ENCODE measurements around the gene DNHD1. TPM values are rescaled to one million over a fixed set of nuclear protein-coding genes. Genes with fewer than 3 reads are reported as not detected.

Gene DNHD1
- total and polyA plus RNA-seq, 2 of the 13 experiments (the other 11 are each of a cell fraction or from before 2014, with no cell fraction given) = 2.7 to 9.3 TPM

- ChIA-PET CTCF (ENCODE audit: low intra/inter-chr PET ratio, low total read pairs) (no interaction called here), POLR2A (no interaction called here)
- H3K36me3 ChIP-seq (replicated peaks in 1 of 2; ENCODE audit: control insufficient read depth in 1 of 2, insufficient read depth in 2 of 2, low read length in 2 of 2) = peaks cover 6 to 7% of the 10 kb centered on the region in 2 experiments; a peak in 3 of 5 replicates
- no peaks in the 10 kb centered on the region for H3K4me1 ChIP-seq (ENCODE audit: insufficient read depth, low read length)
- H3K9me3 ChIP-seq (ENCODE audit: low read length) = no peaks in the 10 kb centered on the region
- no peak for ATAC-seq
- no peak overlapping the region for H3K9ac ChIP-seq (ENCODE audit: insufficient read depth, low read depth, low read length)
- FAIRE-seq = no peak
- H3K79me2 ChIP-seq (ENCODE audit: insufficient read depth, low read length) = no peaks in the 10 kb centered on the region
- H3K4me3 ChIP-seq (replicated peaks in 1 of 3; ENCODE audit: insufficient read depth in 1 of 3, low read depth in 2 of 3, low read length in 3 of 3) = no peak overlapping the region
- H3K27me3 ChIP-seq (ENCODE audit: control insufficient read depth in 1 of 2, insufficient read depth in 2 of 2, low read length in 2 of 2) = no peaks in the 10 kb centered on the region
- no peaks in the 10 kb centered on the region for H4K20me1 ChIP-seq (ENCODE audit: insufficient read depth, low read length)
- in situ Hi-C loops (cut with HindIII; ENCODE audit: extremely low pct_ligation_motif_present, low pct_unique_long_range_greater_than_20kb) (no loop called here), intact Hi-C loops (cut with micrococcal nuclease; ENCODE audit: unreplicated experiment) (no loop called here)
- no TSS peak for BruUV-seq (replicated peaks)
- no peak overlapping the region for H3K4me2 ChIP-seq (ENCODE audit: low read depth, low read length)
- DNase-seq (ENCODE audit: low spot score) = no peak
- H3K27ac ChIP-seq (ENCODE audit: extremely low read length, insufficient read depth, low read length) = no peak overlapping the region
- no peak overlapping the region for H2AFZ ChIP-seq (ENCODE audit: low read length)
- WGBS (ENCODE audit: low lambda C conversion rate) = 84% methylated on average over 3 of the region's 3 CpGs
- TF ChIP-seq RXRA (CRISPR knock-in tag; IDR thresholded peaks at IDR 0.05) (no peak), MEF2D (CRISPR knock-in tag; IDR thresholded peaks at IDR 0.05) (no peak), NKX3-1 (CRISPR knock-in tag; IDR thresholded peaks at IDR 0.05) (no peak), SYNCRIP (IDR thresholded peaks at IDR 0.05; ENCODE audit: insufficient read depth, low read depth, low read length) (no peak), HNRNPK (IDR thresholded peaks at IDR 0.05; ENCODE audit: low read depth, low read length, poor library complexity, severe bottlenecking) (no peak), MTERF4 (CRISPR knock-in tag; IDR thresholded peaks at IDR 0.05) (no peak), MYC (CRISPR knock-in tag; IDR thresholded peaks at IDR 0.05; ENCODE audit: borderline replicate concordance) (no peak), SP4 (CRISPR knock-in tag; IDR thresholded peaks at IDR 0.05) (no peak), ZNF275 (CRISPR knock-in tag; IDR thresholded peaks at IDR 0.05; ENCODE audit: borderline replicate concordance) (no peak), TBL1XR1 (IDR thresholded peaks at IDR 0.05; ENCODE audit: borderline replicate concordance, low read length, partially characterized antibody) (no peak), CTCF (CRISPR knock-in tag; IDR thresholded peaks at IDR 0.05) (no peak)
- TF ChIP-seq, protein P1, sequence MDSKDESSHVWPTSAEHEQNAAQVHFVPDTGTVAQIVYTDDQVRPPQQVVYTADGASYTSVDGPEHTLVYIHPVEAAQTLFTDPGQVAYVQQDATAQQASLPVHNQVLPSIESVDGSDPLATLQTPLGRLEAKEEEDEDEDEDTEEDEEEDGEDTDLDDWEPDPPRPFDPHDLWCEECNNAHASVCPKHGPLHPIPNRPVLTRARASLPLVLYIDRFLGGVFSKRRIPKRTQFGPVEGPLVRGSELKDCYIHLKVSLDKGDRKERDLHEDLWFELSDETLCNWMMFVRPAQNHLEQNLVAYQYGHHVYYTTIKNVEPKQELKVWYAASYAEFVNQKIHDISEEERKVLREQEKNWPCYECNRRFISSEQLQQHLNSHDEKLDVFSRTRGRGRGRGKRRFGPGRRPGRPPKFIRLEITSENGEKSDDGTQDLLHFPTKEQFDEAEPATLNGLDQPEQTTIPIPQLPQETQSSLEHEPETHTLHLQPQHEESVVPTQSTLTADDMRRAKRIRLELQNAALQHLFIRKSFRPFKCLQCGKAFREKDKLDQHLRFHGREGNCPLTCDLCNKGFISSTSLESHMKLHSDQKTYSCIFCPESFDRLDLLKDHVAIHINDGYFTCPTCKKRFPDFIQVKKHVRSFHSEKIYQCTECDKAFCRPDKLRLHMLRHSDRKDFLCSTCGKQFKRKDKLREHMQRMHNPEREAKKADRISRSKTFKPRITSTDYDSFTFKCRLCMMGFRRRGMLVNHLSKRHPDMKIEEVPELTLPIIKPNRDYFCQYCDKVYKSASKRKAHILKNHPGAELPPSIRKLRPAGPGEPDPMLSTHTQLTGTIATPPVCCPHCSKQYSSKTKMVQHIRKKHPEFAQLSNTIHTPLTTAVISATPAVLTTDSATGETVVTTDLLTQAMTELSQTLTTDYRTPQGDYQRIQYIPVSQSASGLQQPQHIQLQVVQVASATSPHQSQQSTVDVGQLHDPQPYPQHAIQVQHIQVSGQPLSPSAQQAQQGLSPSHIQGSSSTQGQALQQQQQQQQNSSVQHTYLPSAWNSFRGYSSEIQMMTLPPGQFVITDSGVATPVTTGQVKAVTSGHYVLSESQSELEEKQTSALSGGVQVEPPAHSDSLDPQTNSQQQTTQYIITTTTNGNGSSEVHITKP (CRISPR knock-in tag; IDR thresholded peaks at IDR 0.05; ENCODE audit: low read depth) = no peak
- TF ChIP-seq, protein P2, sequence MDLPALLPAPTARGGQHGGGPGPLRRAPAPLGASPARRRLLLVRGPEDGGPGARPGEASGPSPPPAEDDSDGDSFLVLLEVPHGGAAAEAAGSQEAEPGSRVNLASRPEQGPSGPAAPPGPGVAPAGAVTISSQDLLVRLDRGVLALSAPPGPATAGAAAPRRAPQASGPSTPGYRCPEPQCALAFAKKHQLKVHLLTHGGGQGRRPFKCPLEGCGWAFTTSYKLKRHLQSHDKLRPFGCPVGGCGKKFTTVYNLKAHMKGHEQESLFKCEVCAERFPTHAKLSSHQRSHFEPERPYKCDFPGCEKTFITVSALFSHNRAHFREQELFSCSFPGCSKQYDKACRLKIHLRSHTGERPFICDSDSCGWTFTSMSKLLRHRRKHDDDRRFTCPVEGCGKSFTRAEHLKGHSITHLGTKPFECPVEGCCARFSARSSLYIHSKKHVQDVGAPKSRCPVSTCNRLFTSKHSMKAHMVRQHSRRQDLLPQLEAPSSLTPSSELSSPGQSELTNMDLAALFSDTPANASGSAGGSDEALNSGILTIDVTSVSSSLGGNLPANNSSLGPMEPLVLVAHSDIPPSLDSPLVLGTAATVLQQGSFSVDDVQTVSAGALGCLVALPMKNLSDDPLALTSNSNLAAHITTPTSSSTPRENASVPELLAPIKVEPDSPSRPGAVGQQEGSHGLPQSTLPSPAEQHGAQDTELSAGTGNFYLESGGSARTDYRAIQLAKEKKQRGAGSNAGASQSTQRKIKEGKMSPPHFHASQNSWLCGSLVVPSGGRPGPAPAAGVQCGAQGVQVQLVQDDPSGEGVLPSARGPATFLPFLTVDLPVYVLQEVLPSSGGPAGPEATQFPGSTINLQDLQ (CRISPR knock-in tag; IDR thresholded peaks at IDR 0.05) = no peak
Measured at GRCh38 chr11:6452219-6452618, 44.9 kb upstream of the DNHD1 start.

Measured in HepG2 (cell line).